ENCODE data around the gene HDHD2.

HDHD2 gene

GRCh38 chr18:47100212-47100831 lies 50.0 kb downstream of the HDHD2 start:
- peak; percentile 91 for TF ChIP-seq CTCF (conservative IDR thresholded peaks at IDR 0.05; ENCODE audit: low read depth, low read length)
- H3K4me3 ChIP-seq (ENCODE audit: low read depth, low read length) = no peak overlapping the region
- peak; percentile 72 for DNase-seq (ENCODE audit: low read depth)

DNA sequence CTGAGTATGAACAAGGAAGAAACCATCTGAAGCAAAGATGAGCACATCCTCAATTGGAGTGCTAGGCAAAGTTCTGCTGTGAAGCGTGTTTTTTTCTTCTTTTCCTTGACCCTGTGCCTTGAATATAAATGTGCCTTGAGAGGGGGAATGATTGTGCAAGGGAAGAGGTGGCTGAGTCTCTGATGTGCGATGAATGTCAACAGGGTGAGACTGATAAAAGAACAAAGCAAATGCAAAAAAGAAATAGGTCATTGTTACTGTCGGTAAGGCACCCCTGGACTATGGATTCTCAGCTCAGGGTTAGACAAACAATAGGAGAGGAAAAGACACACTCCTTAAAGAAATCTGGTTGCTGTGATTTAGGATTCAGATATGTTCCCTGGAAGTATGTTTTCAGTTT lies 54.5 kb downstream of the HDHD2 start:
- TF ChIP-seq CTCF (conservative IDR thresholded peaks at IDR 0.05; ENCODE audit: low read depth, low read length) = no peak
- no peak for DNase-seq (ENCODE audit: low read depth)
- H3K4me3 ChIP-seq (ENCODE audit: low read depth, low read length) = no peak overlapping the region

- TF ChIP-seq CTCF (conservative IDR thresholded peaks at IDR 0.05; ENCODE audit: low read depth, low read length) = no peak
- DNase-seq (ENCODE audit: low read depth) = no peak
Measured at GRCh38 chr18:47087676-47088075, 62.6 kb downstream of the HDHD2 start.

GRCh38 chr18:47081578-47081977 lies 68.7 kb downstream of the HDHD2 start:
- no peak for DNase-seq (ENCODE audit: low read depth)
- no peak for TF ChIP-seq CTCF (conservative IDR thresholded peaks at IDR 0.05; ENCODE audit: low read depth, low read length)
- H3K4me3 ChIP-seq (ENCODE audit: low read depth, low read length) = no peak overlapping the region

More at GRCh38 chr18:47087676-47088075, 62.6 kb downstream of the HDHD2 start:
- H3K4me3 ChIP-seq (ENCODE audit: low read depth, low read length) = no peak overlapping the region

DNA sequence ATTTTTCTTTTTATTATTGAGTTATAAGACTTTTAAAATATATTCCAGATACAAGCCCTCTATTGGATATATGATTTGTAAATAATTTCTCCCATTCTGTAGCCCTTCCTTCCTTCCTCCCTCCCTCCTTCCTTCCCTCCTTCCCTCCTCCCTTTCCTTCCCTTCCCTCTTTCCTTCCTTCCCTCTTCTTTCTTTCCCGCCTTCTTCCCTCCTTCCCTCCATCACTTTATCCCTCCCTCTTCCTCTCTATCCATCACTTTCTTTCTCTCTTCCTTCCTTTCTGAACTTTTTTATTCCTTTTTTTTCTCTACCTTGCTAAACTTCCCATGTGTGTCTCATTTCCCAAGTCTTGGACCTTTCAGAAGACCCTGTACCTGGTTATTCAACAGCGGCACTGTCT lies 69.4 kb downstream of the HDHD2 start:
- no peak for DNase-seq (ENCODE audit: low read depth)
- no peak for TF ChIP-seq CTCF (conservative IDR thresholded peaks at IDR 0.05; ENCODE audit: low read depth, low read length)

GRCh38 chr18:47077111-47077510 lies 73.2 kb downstream of the HDHD2 start:
- no peak for DNase-seq (ENCODE audit: low read depth)
- H3K4me3 ChIP-seq (ENCODE audit: low read depth, low read length) = no peak overlapping the region
- TF ChIP-seq CTCF (conservative IDR thresholded peaks at IDR 0.05; ENCODE audit: low read depth, low read length) = no peak

More for the DNA sequence above, 69.4 kb downstream of the HDHD2 start:
- H3K4me3 ChIP-seq (ENCODE audit: low read depth, low read length) = no peak overlapping the region
